Measurements from ENCODE around the gene NRBF2. TPM values are rescaled to one million over a fixed set of nuclear protein-coding genes. Genes with fewer than 3 reads are reported as not detected.

Gene NRBF2
- total and polyA plus RNA-seq, 9 of the 15 experiments (the other 6 are each of a cell fraction or from before 2014, with no cell fraction given) = 20.8 to 52.1 (median 30.5) TPM

DNA sequence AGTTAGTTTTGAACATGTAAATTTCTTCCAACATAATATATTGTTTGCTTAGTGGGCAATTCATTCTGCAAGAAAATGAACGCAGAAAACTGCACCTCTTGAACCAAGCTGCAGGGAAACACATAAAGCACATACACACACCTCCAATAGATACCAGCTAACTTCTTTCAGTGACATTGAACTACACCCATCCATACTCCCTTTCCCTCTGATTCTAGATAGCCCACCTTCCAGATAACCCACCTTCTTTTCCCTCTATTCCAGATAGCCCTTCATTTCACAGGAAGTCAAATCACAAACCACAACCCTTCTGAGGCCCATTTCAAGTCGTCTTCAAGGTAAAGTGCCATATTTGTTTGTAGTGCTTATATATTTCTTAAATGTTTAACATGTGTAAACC, 28.5 kb downstream of the NRBF2 start:
- H3K79me2 ChIP-seq (ENCODE audit: control insufficient read depth, insufficient read depth, low read length) = no peaks in the 10 kb centered on the region
- no peaks in the 10 kb centered on the region for H3K9me1 ChIP-seq (ENCODE audit: control insufficient read depth, insufficient read depth, low read length)
- no peaks in the 10 kb centered on the region for H3K9me3 ChIP-seq (replicated peaks; ENCODE audit: control insufficient read depth, insufficient read depth, low read depth, low read length)
- WGBS (ENCODE audit: insufficient coverage, low coverage, missing lambda C conversion rate) = 4% methylated on average over 2 of the region's 2 CpGs
- in situ Hi-C loops (cut with MboI) (loop anchor here (5.0 kb wide), 1 partner anchor 561 kb away; no protein-coding TSS in a partner anchor), intact Hi-C loops (cut with micrococcal nuclease) (no loop called here)
- H4K20me1 ChIP-seq (replicated peaks; ENCODE audit: control insufficient read depth, insufficient read depth, low read length) = no peaks in the 10 kb centered on the region; the same call in 1 of the 2 replicates
- H3K27ac ChIP-seq (ENCODE audit: extremely low read depth, low read depth, low read length) = no peak overlapping the region
- H3K4me1 ChIP-seq (replicated peaks in 1 of 2; ENCODE audit: control insufficient read depth in 2 of 2, insufficient read depth in 2 of 2, low read length in 2 of 2) = no peaks in the 10 kb centered on the region
- DNase-seq (ENCODE audit: extremely low read depth in 1 of 4, low spot score in 3 of 4) (no peak), FAIRE-seq (no peak), ATAC-seq (no peak)
- peaks cover 12% of the 10 kb centered on the region; the same call in 1 of the 3 replicates for H3K36me3 ChIP-seq (ENCODE audit: control insufficient read depth, insufficient read depth, low read length)
- ChIA-PET POLR2A (interaction anchor here (0.7 to 1.3 kb wide), 2 partner anchors 15 to 19 kb away, joined by 3 read pairs; no protein-coding TSS in a partner anchor), CTCF (ENCODE audit: low intra/inter-chr PET ratio) (no interaction called here)
- H3K27me3 ChIP-seq (ENCODE audit: control insufficient read depth in 2 of 2, insufficient read depth in 2 of 2, low read length in 2 of 2) = no peaks in the 10 kb centered on the region
- no TSS peak for BruUV-seq (replicated peaks)
- TF ChIP-seq KLF10 (CRISPR knock-in tag; IDR thresholded peaks at IDR 0.05) (no peak), THRB (CRISPR knock-in tag; conservative IDR thresholded peaks at IDR 0.05) (peak; percentile 90)
- H2AFZ ChIP-seq (ENCODE audit: low read depth, low read length) = no peak overlapping the region
- H3K4me3 ChIP-seq = no peak overlapping the region
- no peak overlapping the region for H3K9ac ChIP-seq (ENCODE audit: insufficient read depth in 1 of 2, low read depth in 2 of 2, low read length in 2 of 2)
- no peak overlapping the region for H3K4me2 ChIP-seq (ENCODE audit: insufficient read depth, low read length)

GRCh38 chr10:63164166-63164623, 31.1 kb downstream of the NRBF2 start:
- DNase-seq (ENCODE audit: extremely low read depth in 1 of 4, low spot score in 3 of 4) (no peak), ATAC-seq (no peak), FAIRE-seq (no peak)
- Histone ChIP-seq H3K9me1 (ENCODE audit: control insufficient read depth, insufficient read depth, low read length) (no peaks in the 10 kb centered on the region), H3K36me3 (ENCODE audit: control insufficient read depth, insufficient read depth, low read length) (peaks cover 26% of the 10 kb centered on the region; the same call in 2 of the 3 replicates), H4K20me1 (replicated peaks; ENCODE audit: control insufficient read depth, insufficient read depth, low read length) (no peaks in the 10 kb centered on the region), H3K4me3 (no peak overlapping the region), H2AFZ (ENCODE audit: low read depth, low read length) (no peak overlapping the region), H3K9me3 (replicated peaks; ENCODE audit: control insufficient read depth, insufficient read depth, low read depth, low read length) (no peaks in the 10 kb centered on the region), H3K79me2 (ENCODE audit: control insufficient read depth, insufficient read depth, low read length) (no peaks in the 10 kb centered on the region), H3K27ac (ENCODE audit: extremely low read depth, low read depth, low read length) (no peak overlapping the region), H3K9ac (ENCODE audit: insufficient read depth in 1 of 2, low read depth in 2 of 2, low read length in 2 of 2) (no peak overlapping the region), H3K4me2 (ENCODE audit: insufficient read depth, low read length) (no peak overlapping the region), H3K27me3 (ENCODE audit: control insufficient read depth in 2 of 2, insufficient read depth in 2 of 2, low read length in 2 of 2) (no peaks in the 10 kb centered on the region), H3K4me1 (replicated peaks in 1 of 2; ENCODE audit: control insufficient read depth in 2 of 2, insufficient read depth in 2 of 2, low read length in 2 of 2) (no peaks in the 10 kb centered on the region)
- intact Hi-C loops (cut with micrococcal nuclease) (no loop called here), in situ Hi-C loops (cut with MboI) (loop anchor here (5.0 kb wide), 1 partner anchor 558 kb away; no protein-coding TSS in a partner anchor)
- ChIA-PET CTCF (ENCODE audit: low intra/inter-chr PET ratio) (interaction anchor here (0.6 to 1.2 kb wide), 2 partner anchors 603 to 652 kb away, joined by 3 read pairs; no protein-coding TSS in a partner anchor), POLR2A (interaction anchor here (0.9 kb wide), 1 partner anchor 556 kb away, joined by 3 read pairs; no protein-coding TSS in a partner anchor)
- no peak for TF ChIP-seq ZNF589 (CRISPR knock-in tag; IDR thresholded peaks at IDR 0.05; ENCODE audit: low read depth)
- no peak for TF ChIP-seq MECOM (CRISPR knock-in tag; IDR thresholded peaks at IDR 0.05)
- no peak for TF ChIP-seq JUN (IDR thresholded peaks at IDR 0.05; ENCODE audit: borderline replicate concordance, low read depth, low read length)
- TF ChIP-seq JUN (CRISPR knock-in tag; IDR thresholded peaks at IDR 0.05; ENCODE audit: borderline replicate concordance) = no peak
- 0 out of 2 replicates have a peak, but pooled peaks have one; percentile 10 for TF ChIP-seq MYNN (IDR thresholded peaks at IDR 0.05)
- no peak for TF ChIP-seq MYNN (CRISPR knock-in tag; IDR thresholded peaks at IDR 0.05)
- TF ChIP-seq DIDO1 (tag; IDR thresholded peaks at IDR 0.05; ENCODE audit: low read depth) = no peak
- TF ChIP-seq MCM7 (IDR thresholded peaks at IDR 0.05) = no peak
- no TSS peak for BruUV-seq (replicated peaks)
- 85% methylated on average over 2 of the region's 2 CpGs for WGBS (ENCODE audit: insufficient coverage, low coverage, missing lambda C conversion rate)
